Uterus (tissue), 4 donors: Measurements from ENCODE around the gene INSC. TPM values are rescaled to one million over a fixed set of nuclear protein-coding genes. Genes with fewer than 3 reads are reported as not detected.

Experiments used
- DNase-seq, 2 donors: peaks; one replicate each; pipeline ENCODE4 v3.0.0-alpha.2; 2019 to 2020
- H3K27ac ChIP-seq, 2 donors: fragments of 200-600 bp; sonication (generic); 1 replicate in 1 of 2; 2 replicates in 1 of 2; pipeline ENCODE4 v1.5.1; 2016 to 2018
- H3K27me3 ChIP-seq, 2 donors: fragments of 200-600 bp; sonication (generic); one replicate each; pipeline ENCODE4 v1.5.1; 2018 to 2019; ENCODE audit warnings: control low read depth in 1 of 2
- H3K36me3 ChIP-seq, 2 donors: fragments of 200-600 bp; sonication (generic); one replicate each; pipeline ENCODE4 v1.5.1; 2019; ENCODE audit warnings: control low read depth in 1 of 2
- H3K4me1 ChIP-seq, 2 donors: fragments of 200-600 bp; sonication (generic); one replicate each; pipeline ENCODE4 v1.5.1; 2018 to 2019; ENCODE audit warnings: control low read depth in 1 of 2
- H3K4me3 ChIP-seq, 2 donors: fragments of 200-600 bp; sonication (generic); 1 replicate in 1 of 2; 2 replicates in 1 of 2; pipeline ENCODE4 v1.5.1; 2018 to 2019; ENCODE audit warnings: mild to moderate bottlenecking in 1 of 2
- H3K9me3 ChIP-seq, 2 donors: fragments of 200-600 bp; sonication (generic); one replicate each; pipeline ENCODE4 v1.5.1; 2019; ENCODE audit warnings: control low read depth in 1 of 2
- CTCF ChIP-seq, 4 experiments: fragments of 200-600 bp in 2 of 4; fragments of 450-650 bp in 2 of 4; sonication (generic) in 2 of 4; IDR thresholded peaks; one replicate each; pipeline ENCODE4 v1.5.1; 2016 to 2019; ENCODE audit warnings: antibody characterized with exemption in 4 of 4, mild to moderate bottlenecking in 2 of 4, moderate library complexity in 1 of 4
- POLR2A ChIP-seq, 2 donors: fragments of 450-650 bp; IDR thresholded peaks; one replicate each; pipeline ENCODE4 v1.6.1; 2016; ENCODE audit warnings: antibody characterized with exemption in 2 of 2, mild to moderate bottlenecking in 1 of 2, moderate library complexity in 1 of 2
- intact Hi-C: fragments of 100-400 bp; cut with DNase I; formaldehyde crosslinking; loops from one replicate; pipeline ENCODE4 v1.15.1; 2023; ENCODE audit warnings: low total_unique reads
- total RNA-seq, 4 donors: library from RNA; depleted of rRNA in 3 of 4; stranded (reverse); fragments of >200 nt in 3 of 4; gene quantifications; one replicate each; pipeline versions ENCODE4 v1.1.0 to v1.2.4, GENCODE V29; 2014 to 2023
- donor health status: DM: yes; HTN: yes; CAD: no.

INSC gene
- total RNA-seq, 4 donors from 2014 or later = 0.24 to 2.6 TPM; not detected in 2

DNA sequence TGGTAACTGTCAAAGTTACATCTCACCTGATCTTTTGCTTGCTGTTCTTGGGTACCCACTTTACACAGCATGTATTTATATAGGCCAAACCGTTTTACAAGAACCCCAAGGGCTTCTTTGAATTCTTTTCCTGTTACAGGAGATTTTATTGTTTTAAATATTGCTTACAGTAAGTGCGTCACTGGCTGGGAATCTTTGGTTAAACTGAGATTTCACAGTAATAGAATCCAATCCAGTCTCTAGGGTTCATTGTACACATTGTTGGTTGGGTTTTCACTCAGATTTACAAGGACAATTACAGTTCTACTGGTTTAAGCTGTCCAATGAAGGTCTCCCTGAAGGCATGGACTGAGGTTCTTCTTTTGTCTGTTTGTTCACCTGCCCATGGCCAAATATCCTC lies 171.7 kb downstream of the INSC start:
- H3K27ac ChIP-seq = no peak overlapping the region
- no peak for DNase-seq
- no peaks in the 10 kb centered on the region for H3K9me3 ChIP-seq
- no peaks in the 10 kb centered on the region for H3K4me1 ChIP-seq
- H3K36me3 ChIP-seq = no peaks in the 10 kb centered on the region
- no peak overlapping the region for H3K4me3 ChIP-seq
- TF ChIP-seq POLR2A (IDR thresholded peaks at IDR 0.05) = no peak
- H3K27me3 ChIP-seq = no peaks in the 10 kb centered on the region
- intact Hi-C loops = no loop called here

DNA sequence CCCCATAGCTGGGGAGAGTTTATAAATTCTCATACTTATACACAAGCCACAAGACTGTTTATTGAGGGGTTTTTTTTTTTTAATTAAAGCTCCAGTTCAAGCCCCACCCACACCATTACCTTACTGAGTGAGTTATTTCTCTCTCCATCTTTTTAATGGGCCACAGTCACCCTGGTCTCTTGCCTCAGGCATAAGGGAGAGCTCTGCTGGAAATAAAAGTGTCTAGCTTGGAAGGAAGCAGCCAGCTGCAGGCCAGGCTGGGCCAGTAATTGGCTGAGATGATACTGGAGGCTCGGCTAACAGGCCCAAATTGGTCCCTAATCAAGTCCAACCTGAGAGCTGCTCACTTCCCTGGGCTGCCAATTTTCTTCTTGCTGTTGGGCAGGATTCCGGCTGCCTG lies 174.1 kb downstream of the INSC start:
- TF ChIP-seq POLR2A (IDR thresholded peaks at IDR 0.05) = no peak
- no peak for DNase-seq
- intact Hi-C loops = no loop called here
- no peaks in the 10 kb centered on the region for H3K27me3 ChIP-seq
- no peaks in the 10 kb centered on the region for H3K36me3 ChIP-seq
- no peak overlapping the region for H3K27ac ChIP-seq
- no peak overlapping the region for H3K4me3 ChIP-seq
- no peaks in the 10 kb centered on the region for H3K4me1 ChIP-seq
- H3K9me3 ChIP-seq = no peaks in the 10 kb centered on the region

- intact Hi-C loops = no loop called here
- Histone ChIP-seq H3K36me3 (no peaks in the 10 kb centered on the region), H3K27ac (no peak overlapping the region), H3K27me3 (no peaks in the 10 kb centered on the region), H3K4me3 (no peak overlapping the region), H3K9me3 (no peaks in the 10 kb centered on the region), H3K4me1 (no peaks in the 10 kb centered on the region)
- no peak for DNase-seq
- no peak for TF ChIP-seq CTCF (IDR thresholded peaks at IDR 0.05)
- TF ChIP-seq POLR2A (IDR thresholded peaks at IDR 0.05) = no peak
Measured at GRCh38 chr11:15289723-15290122, 175.0 kb downstream of the INSC start.

- Histone ChIP-seq H3K9me3 (no peaks in the 10 kb centered on the region), H3K4me3 (no peak overlapping the region), H3K27ac (no peak overlapping the region), H3K4me1 (no peaks in the 10 kb centered on the region), H3K27me3 (no peaks in the 10 kb centered on the region), H3K36me3 (no peaks in the 10 kb centered on the region)
- TF ChIP-seq POLR2A (IDR thresholded peaks at IDR 0.05) = no peak
- TF ChIP-seq CTCF (IDR thresholded peaks at IDR 0.05) = no peak
- DNase-seq = no peak
- intact Hi-C loops = no loop called here
Measured at GRCh38 chr11:15291885-15292284, 177.2 kb downstream of the INSC start.

- Histone ChIP-seq H3K9me3 (no peaks in the 10 kb centered on the region), H3K27ac (no peak overlapping the region), H3K27me3 (no peaks in the 10 kb centered on the region), H3K36me3 (no peaks in the 10 kb centered on the region), H3K4me3 (no peak overlapping the region), H3K4me1 (no peaks in the 10 kb centered on the region)
- no peak for TF ChIP-seq POLR2A (IDR thresholded peaks at IDR 0.05)
- no peak for TF ChIP-seq CTCF (IDR thresholded peaks at IDR 0.05)
- intact Hi-C loops = no loop called here
- DNase-seq = no peak
Measured at GRCh38 chr11:15293975-15294620, 179.4 kb downstream of the INSC start.

GRCh38 chr11:15295695-15296094 lies 181.0 kb downstream of the INSC start:
- intact Hi-C loops = no loop called here
- no peak overlapping the region for H3K27ac ChIP-seq

More at GRCh38 chr11:15295695-15296094, 181.0 kb downstream of the INSC start:
- TF ChIP-seq CTCF (IDR thresholded peaks at IDR 0.05) = no peak
- TF ChIP-seq POLR2A (IDR thresholded peaks at IDR 0.05) = no peak
- no peak for DNase-seq
- H3K4me1 ChIP-seq = no peaks in the 10 kb centered on the region
- H3K4me3 ChIP-seq = no peak overlapping the region
- no peaks in the 10 kb centered on the region for H3K27me3 ChIP-seq
- H3K36me3 ChIP-seq = no peaks in the 10 kb centered on the region
- no peaks in the 10 kb centered on the region for H3K9me3 ChIP-seq

Other genes with a start within 250 kb of the INSC start
- gene CYP2R1, start 222.7 kb upstream of the INSC start, total RNA-seq = 10 to 100 TPM in 3 of 4 donors, 1 to 10 TPM in 1; 5.6 to 20.6 (median 12.9) TPM
- not detected for gene CALCA, start 142.6 kb upstream of the INSC start, total RNA-seq
- under 1 TPM in 1 of 4 donors, not detected in 3; 0.21 TPM for gene CALCB, start 41.3 kb upstream of the INSC start, total RNA-seq